DND-41 (cell line): ENCODE data around the gene PTPRG.

Experiments used
- ATAC-seq: fragments of 200-7000 bp; cut with Tn5 transposase; 3 replicates; pipeline ENCODE4 v1.9.1; 2021; ENCODE audit warnings: low read depth; ENCODE audit not compliant: insufficient read depth
- DNase-seq: peaks from one replicate; pipeline ENCODE4 v3.0.0-alpha.2; 2020
- H2AFZ ChIP-seq: 2 replicates; pipeline ENCODE4 v1.6.0; 2012; ENCODE audit warnings: low read depth, low read length
- H3K27ac ChIP-seq: 2 replicates; pipeline ENCODE4 v1.5.1; 2012; ENCODE audit warnings: low read length, inconsistent platforms
- H3K27me3 ChIP-seq: fragments of 200-600 bp; sonication (generic); 2 replicates; pipeline ENCODE4 v1.6.0; 2012; ENCODE audit warnings: low read length, mild to moderate bottlenecking, inconsistent platforms; ENCODE audit not compliant: insufficient read depth, poor library complexity
- H3K36me3 ChIP-seq: 2 replicates; pipeline ENCODE4 v1.5.1; 2012; ENCODE audit warnings: low read length, inconsistent platforms; ENCODE audit not compliant: insufficient read depth
- H3K4me1 ChIP-seq: 2 replicates; pipeline ENCODE4 v1.5.1; 2012; ENCODE audit warnings: mild to moderate bottlenecking, low read length; ENCODE audit not compliant: insufficient read depth
- H3K4me2 ChIP-seq: 2 replicates; pipeline ENCODE4 v1.6.0; 2012; ENCODE audit warnings: mild to moderate bottlenecking, moderate library complexity, low read length, inconsistent platforms; ENCODE audit not compliant: insufficient read depth
- H3K4me3 ChIP-seq, 2 experiments: fragments of 200-600 bp in 1 of 2; shearing (Covaris generic) in 1 of 2; 2 replicates each; pipeline ENCODE4 v1.5.1; 2012 to 2016; ENCODE audit warnings: inconsistent platforms in 2 of 2, low read length in 2 of 2, mild to moderate bottlenecking in 2 of 2, low read depth in 1 of 2, moderate library complexity in 1 of 2
- H3K79me2 ChIP-seq: 2 replicates; pipeline ENCODE4 v1.6.0; 2012; ENCODE audit warnings: low read length, inconsistent platforms; ENCODE audit not compliant: insufficient read depth
- H3K9ac ChIP-seq: 2 replicates; pipeline ENCODE4 v1.6.0; 2012; ENCODE audit warnings: low read depth, mild to moderate bottlenecking, inconsistent platforms, low read length, moderate library complexity
- H3K9me3 ChIP-seq: 2 replicates; pipeline ENCODE4 v1.5.1; 2012; ENCODE audit warnings: low read length, moderate library complexity, mild to moderate bottlenecking, inconsistent platforms; ENCODE audit not compliant: insufficient read depth, severe bottlenecking
- H4K20me1 ChIP-seq: 2 replicates; pipeline ENCODE4 v1.6.0; 2012; ENCODE audit warnings: low read length; ENCODE audit not compliant: insufficient read depth
- EZH2 ChIP-seq: IDR thresholded peaks from 3 replicates; pipeline ENCODE4 v1.6.1; 2012; ENCODE audit warnings: borderline replicate concordance, low read depth, mild to moderate bottlenecking, moderate library complexity, low read length, inconsistent platforms; ENCODE audit not compliant: severe bottlenecking
- TF ChIP-seq, protein P1 (sequence below): IDR thresholded peaks from 2 replicates; pipeline ENCODE4 v1.5.1; 2012; ENCODE audit warnings: borderline replicate concordance, low read length, moderate library complexity, mild to moderate bottlenecking; ENCODE audit not compliant: poor library complexity, severe bottlenecking; ENCODE audit errors: extremely low read depth

The PTPRG gene

DNA sequence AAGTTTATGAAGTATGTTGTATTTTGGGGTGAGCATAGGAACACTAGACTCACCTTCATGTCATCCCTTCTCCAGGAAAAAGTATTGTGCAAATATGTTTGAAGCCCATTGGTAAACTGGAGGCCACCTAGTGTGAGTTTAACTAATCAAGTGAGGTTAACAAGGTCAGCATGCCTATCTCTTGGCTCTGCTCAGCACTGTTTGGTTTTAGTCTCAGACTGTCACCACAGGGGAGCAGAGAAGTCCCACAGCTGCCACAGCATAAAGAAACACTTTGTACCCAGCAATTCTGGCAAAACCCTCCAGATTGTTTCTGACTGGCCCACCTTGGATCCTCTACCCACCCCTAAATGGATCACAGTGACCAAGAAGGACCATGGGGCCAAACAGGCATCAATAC lies 659.2 kb downstream of the PTPRG start:
- Histone ChIP-seq H3K27ac (no peak overlapping the region), H3K36me3 (no peaks in the 10 kb centered on the region)
- ATAC-seq: no peak

DNA sequence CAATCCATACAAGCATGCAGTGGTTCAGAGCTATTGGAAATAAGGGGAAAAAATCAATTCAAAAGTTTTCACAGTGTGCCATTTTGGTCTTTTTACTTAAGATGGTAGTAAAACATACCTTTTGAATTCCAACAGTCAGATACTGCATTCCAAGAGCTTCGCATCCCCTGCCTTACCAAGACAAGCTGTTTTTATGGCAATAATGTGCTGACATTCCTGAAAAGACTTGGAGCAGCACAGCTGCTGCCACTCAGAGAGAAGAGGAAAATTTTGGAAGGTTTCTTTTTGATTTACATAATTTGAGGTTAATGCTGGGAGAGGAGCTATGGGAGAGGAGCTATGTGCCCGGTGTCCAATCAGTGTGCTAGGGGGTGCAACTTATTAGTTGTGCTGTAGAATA lies 663.7 kb downstream of the PTPRG start:
- no peak overlapping the region for H2AFZ ChIP-seq
- no peaks in the 10 kb centered on the region for H3K9me3 ChIP-seq
- no peak for DNase-seq
- no peaks in the 10 kb centered on the region for H3K4me1 ChIP-seq
- no peak for ATAC-seq
- no peak overlapping the region for H3K27ac ChIP-seq
- no peaks in the 10 kb centered on the region for H3K79me2 ChIP-seq
- no peaks in the 10 kb centered on the region for H3K36me3 ChIP-seq
- H3K27me3 ChIP-seq: no peaks in the 10 kb centered on the region
- no peaks in the 10 kb centered on the region for H4K20me1 ChIP-seq
- H3K9ac ChIP-seq: no peak overlapping the region
- no peak overlapping the region for H3K4me3 ChIP-seq
- TF ChIP-seq, protein P1, sequence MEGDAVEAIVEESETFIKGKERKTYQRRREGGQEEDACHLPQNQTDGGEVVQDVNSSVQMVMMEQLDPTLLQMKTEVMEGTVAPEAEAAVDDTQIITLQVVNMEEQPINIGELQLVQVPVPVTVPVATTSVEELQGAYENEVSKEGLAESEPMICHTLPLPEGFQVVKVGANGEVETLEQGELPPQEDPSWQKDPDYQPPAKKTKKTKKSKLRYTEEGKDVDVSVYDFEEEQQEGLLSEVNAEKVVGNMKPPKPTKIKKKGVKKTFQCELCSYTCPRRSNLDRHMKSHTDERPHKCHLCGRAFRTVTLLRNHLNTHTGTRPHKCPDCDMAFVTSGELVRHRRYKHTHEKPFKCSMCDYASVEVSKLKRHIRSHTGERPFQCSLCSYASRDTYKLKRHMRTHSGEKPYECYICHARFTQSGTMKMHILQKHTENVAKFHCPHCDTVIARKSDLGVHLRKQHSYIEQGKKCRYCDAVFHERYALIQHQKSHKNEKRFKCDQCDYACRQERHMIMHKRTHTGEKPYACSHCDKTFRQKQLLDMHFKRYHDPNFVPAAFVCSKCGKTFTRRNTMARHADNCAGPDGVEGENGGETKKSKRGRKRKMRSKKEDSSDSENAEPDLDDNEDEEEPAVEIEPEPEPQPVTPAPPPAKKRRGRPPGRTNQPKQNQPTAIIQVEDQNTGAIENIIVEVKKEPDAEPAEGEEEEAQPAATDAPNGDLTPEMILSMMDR: no peak
- no peak for TF ChIP-seq EZH2
- H3K4me2 ChIP-seq: no peak overlapping the region

More for the DNA sequence above, 659.2 kb downstream of the PTPRG start:
- no peak for DNase-seq
- no peaks in the 10 kb centered on the region for H4K20me1 ChIP-seq
- H3K79me2 ChIP-seq: no peaks in the 10 kb centered on the region
- H3K4me1 ChIP-seq: no peaks in the 10 kb centered on the region
- H3K27me3 ChIP-seq: no peaks in the 10 kb centered on the region
- no peak overlapping the region for H3K4me3 ChIP-seq
- H3K9me3 ChIP-seq: no peaks in the 10 kb centered on the region
- no peak overlapping the region for H2AFZ ChIP-seq
- H3K4me2 ChIP-seq: no peak overlapping the region
- TF ChIP-seq, protein P1: no peak
- no peak for TF ChIP-seq EZH2
- H3K9ac ChIP-seq: no peak overlapping the region

DNA sequence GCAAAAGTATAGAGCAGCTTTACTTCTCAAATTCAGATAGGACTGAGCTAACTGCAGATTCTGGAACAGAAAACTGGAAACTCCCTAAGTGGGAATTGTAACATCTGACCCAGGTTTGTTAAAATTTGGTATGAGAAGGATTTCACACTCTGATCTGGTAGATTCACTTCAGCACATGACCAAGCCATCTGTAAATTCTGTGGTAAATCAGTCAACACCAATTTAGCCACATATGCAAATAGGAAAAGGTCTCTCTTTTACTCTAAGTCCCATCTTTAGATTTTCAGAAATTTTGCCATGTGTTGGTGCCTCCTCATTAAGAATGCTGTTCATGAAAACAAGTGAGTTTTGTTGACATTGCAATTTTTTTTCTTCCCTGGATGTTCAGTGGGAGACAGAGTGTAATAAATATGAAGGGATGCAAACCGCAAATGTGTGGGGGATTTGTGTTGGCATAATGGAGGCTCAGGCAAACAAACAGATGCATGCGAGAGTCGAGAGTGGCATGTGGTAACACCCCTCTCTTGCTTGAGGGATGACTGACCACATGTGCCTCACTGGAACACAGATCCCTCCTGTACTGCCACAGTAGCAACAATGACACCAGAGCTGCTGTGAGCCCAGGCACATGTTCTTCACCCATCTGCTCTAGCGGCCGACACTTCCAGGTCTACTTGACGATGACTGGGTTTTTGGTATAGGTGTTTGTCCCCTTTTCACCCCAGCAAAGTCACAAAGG lies 665.4 kb downstream of the PTPRG start:
- Histone ChIP-seq H2AFZ (no peak overlapping the region), H3K4me1 (no peaks in the 10 kb centered on the region), H3K9ac (no peak overlapping the region), H3K9me3 (no peaks in the 10 kb centered on the region), H3K27me3 (no peaks in the 10 kb centered on the region), H3K4me2 (no peak overlapping the region), H4K20me1 (no peaks in the 10 kb centered on the region), H3K27ac (no peak overlapping the region), H3K36me3 (no peaks in the 10 kb centered on the region), H3K79me2 (no peaks in the 10 kb centered on the region), H3K4me3 (no peak overlapping the region)
- DNase-seq (no peak), ATAC-seq (no peak)
- TF ChIP-seq, protein P1: no peak
- TF ChIP-seq EZH2: no peak
